B cell (primary cell): Measurements from ENCODE around the gene DHRS4L2. TPM values are rescaled to one million over a fixed set of nuclear protein-coding genes. Genes with fewer than 3 reads are reported as not detected.
A peak's percentile ranks its signal among the peaks of the same experiment; 100 is the strongest.
"Not testable (repeated sequence)": the region's sequence is repeated elsewhere in the genome, so short reads cannot be mapped to it uniquely, and the experiment has no call there.

Experiments
- ATAC-seq: fragments of 200-7000 bp; cut with Tn5 transposase; one replicate; pipeline ENCODE4 v1.10.0; 2021; ENCODE audit warnings: low read depth, mild to moderate bottlenecking, moderate number of reproducible peaks, moderate library complexity
- CTCF ChIA-PET: fragments of 350-600 bp; sonication (Branson Sonifier 250); formaldehyde crosslinking; loops from one replicate; lab custom pipeline; 2021; ENCODE audit warnings: antibody characterized with exemption, inconsistent platforms; lab: Charles Lee
- POLR2A ChIA-PET: fragments of 350-600 bp; sonication (Branson Sonifier 250); formaldehyde crosslinking; loops from one replicate; lab custom pipeline; 2021; ENCODE audit warnings: antibody characterized with exemption; lab: Charles Lee
- DNase-seq: peaks from one replicate; pipeline ENCODE4 v3.0.0; 2013
- H2AFZ ChIP-seq: 2 replicates; pipeline ENCODE4 v1.6.1; 2012; ENCODE audit warnings: mild to moderate bottlenecking, low read depth, low read length; ENCODE audit not compliant: insufficient read depth, poor library complexity, severe bottlenecking
- H3K27ac ChIP-seq, 2 donors: 1 replicate in 1 of 2; 2 replicates in 1 of 2; pipeline ENCODE4 v1.5.1; 2012 to 2013; ENCODE audit warnings: low read length in 2 of 2, mild to moderate bottlenecking in 2 of 2, moderate library complexity in 1 of 2
- H3K27me3 ChIP-seq, 4 experiments: fragments of 200-600 bp in 1 of 4; sonication (generic) in 1 of 4; replicated peaks in 1 of 4; 1 replicate in 2 of 4; 2 replicates in 2 of 4; pipeline versions ENCODE4 v1.6.1 to v1.7.0; 2013 to 2016; ENCODE audit warnings: low read length in 3 of 4, mild to moderate bottlenecking in 2 of 4, mixed read lengths in 1 of 4, moderate library complexity in 1 of 4; ENCODE audit not compliant: insufficient read depth in 4 of 4, control insufficient read depth in 3 of 4; ENCODE audit errors: control extremely low read depth in 1 of 4
- H3K36me3 ChIP-seq, 2 experiments: replicated peaks in 1 of 2; 1 replicate in 1 of 2; 2 replicates in 1 of 2; pipeline versions ENCODE4 v1.6.1 to v1.7.1; 2013; ENCODE audit warnings: low read length in 1 of 2; ENCODE audit not compliant: insufficient read depth in 2 of 2, control insufficient read depth in 1 of 2; ENCODE audit errors: control extremely low read depth in 1 of 2, extremely low read depth in 1 of 2
- H3K4me1 ChIP-seq, 2 donors: fragments of 200-600 bp in 1 of 2; sonication (generic) in 1 of 2; 1 replicate in 1 of 2; 2 replicates in 1 of 2; pipeline versions ENCODE4 v1.5.1 to v1.6.1; 2013 to 2017; ENCODE audit warnings: low read length in 2 of 2; ENCODE audit not compliant: control insufficient read depth in 2 of 2, insufficient read depth in 2 of 2
- H3K4me2 ChIP-seq: replicated peaks from 2 replicates; pipeline ENCODE3; 2012; ENCODE audit warnings: mild to moderate bottlenecking, low read depth, low read length; ENCODE audit not compliant: poor library complexity, severe bottlenecking
- H3K4me3 ChIP-seq, 5 experiments: fragments of 200-600 bp in 1 of 5; sonication (generic) in 1 of 5; 1 replicate in 3 of 5; 2 replicates in 2 of 5; pipeline versions ENCODE4 v1.5.1 to v1.7.0; 2011 to 2016; ENCODE audit warnings: low read length in 4 of 5, mild to moderate bottlenecking in 4 of 5, low read depth in 2 of 5, control low read depth in 1 of 5, moderate library complexity in 1 of 5; ENCODE audit not compliant: insufficient read depth in 1 of 5; ENCODE audit errors: control extremely low read depth in 1 of 5, extremely low read depth in 1 of 5
- H3K79me2 ChIP-seq: fragments of 200-600 bp; sonication (generic); one replicate; pipeline ENCODE4 v1.6.0; 2016; ENCODE audit warnings: low read length; ENCODE audit not compliant: control insufficient read depth, insufficient read depth
- H3K9ac ChIP-seq: fragments of 200-600 bp; sonication (generic); 2 replicates; pipeline ENCODE4 v1.6.1; 2017; ENCODE audit warnings: mild to moderate bottlenecking, low read length, moderate library complexity
- H3K9me3 ChIP-seq, 3 donors: one replicate each; pipeline versions ENCODE4 v1.6.1 to v1.7.1; 2013; ENCODE audit warnings: low read length in 2 of 3; ENCODE audit not compliant: control insufficient read depth in 2 of 3, insufficient read depth in 1 of 3; ENCODE audit errors: control extremely low read depth in 1 of 3
- H4K20me1 ChIP-seq: 2 replicates; pipeline ENCODE4 v1.6.0; 2012; ENCODE audit warnings: mild to moderate bottlenecking, low read length; ENCODE audit not compliant: insufficient read depth, control insufficient read depth, poor library complexity, severe bottlenecking
- H3K27ac Mint-ChIP-seq: one replicate; pipeline ENCODE4 v1.8.0; 2021; ENCODE audit warnings: mixed read lengths
- H3K27me3 Mint-ChIP-seq: one replicate; pipeline ENCODE4 v1.8.0; 2021; ENCODE audit warnings: mixed read lengths
- H3K4me1 Mint-ChIP-seq: one replicate; pipeline ENCODE4 v1.8.0; 2021; ENCODE audit warnings: mixed read lengths
- H3K4me3 Mint-ChIP-seq: one replicate; pipeline ENCODE4 v1.8.0; 2021; ENCODE audit warnings: mixed read lengths
- H3K9me3 Mint-ChIP-seq: one replicate; pipeline ENCODE4 v1.8.0; 2022; ENCODE audit warnings: mixed read lengths; ENCODE audit not compliant: insufficient read depth
- EZH2 ChIP-seq: IDR thresholded peaks from 2 replicates; pipeline ENCODE4 v1.6.1; 2012; ENCODE audit warnings: borderline replicate concordance, low read depth, mild to moderate bottlenecking, moderate library complexity, low read length; ENCODE audit not compliant: insufficient read depth, poor library complexity, severe bottlenecking
- WGBS: methylation state at CpG from one replicate; pipeline ENCODE4 v1.1.5; 2013; ENCODE audit warnings: missing lambda C conversion rate; ENCODE audit not compliant: insufficient coverage; 5-methylcytosine and 5-hydroxymethylcytosine counted together
- intact Hi-C: fragments of 100-400 bp; cut with micrococcal nuclease; formaldehyde crosslinking; loops from one replicate; pipeline ENCODE4 v1.10.0; 2022
- polyA plus RNA-seq: library from polyadenylated mRNA; depleted of rRNA; stranded (reverse); fragments of >200 nt; gene quantifications from 2 replicates; pipeline ENCODE4 v1.2.3, GENCODE V29; 2012
- total RNA-seq, 2 donors: library from RNA; stranded (reverse); fragments of 120-200 nt in 1 of 2; gene quantifications; 1 replicate in 1 of 2; 2 replicates in 1 of 2; pipeline versions ENCODE4 v1.2.3 to v1.2.4, GENCODE V29; 2013 to 2022
- TF ChIP-seq, protein P1 (sequence below): fragments of 200-600 bp; IDR thresholded peaks from one replicate; pipeline ENCODE4 v1.8.0; 2022; ENCODE audit warnings: antibody characterized with exemption, mild to moderate bottlenecking

DHRS4L2 gene
- total and polyA plus RNA-seq, 2 donors (not counting 1 experiment from before 2014, with no cell fraction given) = 11.2 to 16.3 TPM

DNA sequence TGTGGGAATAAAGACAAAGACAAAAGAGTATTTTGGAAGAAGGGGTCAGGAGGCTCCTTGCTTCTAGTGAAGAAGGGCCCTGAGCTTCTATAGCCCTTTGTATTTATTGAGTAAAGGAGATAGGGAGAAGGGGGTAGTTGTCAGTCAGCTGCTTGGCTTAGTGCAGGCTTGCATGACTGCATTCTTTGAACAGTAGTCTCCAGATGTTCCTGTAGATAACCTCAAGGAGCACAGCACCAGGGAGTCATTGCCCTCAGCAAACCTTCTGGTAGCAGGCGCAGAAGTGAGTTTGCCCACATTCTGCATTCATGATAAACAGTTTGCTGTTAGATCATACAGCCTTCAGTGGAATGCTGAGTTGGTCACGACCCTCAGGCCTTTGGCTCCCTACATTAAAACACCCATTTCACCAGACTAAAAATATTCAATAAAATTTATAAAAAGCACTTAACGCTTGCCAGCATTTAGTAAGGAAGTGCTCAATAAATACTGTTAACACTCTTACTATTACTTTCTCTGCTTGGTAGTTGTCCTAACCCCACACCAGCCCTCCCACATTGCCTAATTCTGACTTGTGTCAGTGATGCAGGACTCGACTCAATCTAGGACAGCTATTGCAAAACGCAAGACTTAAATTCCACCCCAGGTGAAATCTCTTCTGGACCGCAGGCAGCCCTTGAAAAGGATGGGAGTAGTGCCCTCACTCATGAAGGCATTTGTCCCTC lies 38.2 kb upstream of the DHRS4L2 start:
- H3K4me1 Mint-ChIP-seq = peaks cover 34% of the 10 kb centered on the region

DNA sequence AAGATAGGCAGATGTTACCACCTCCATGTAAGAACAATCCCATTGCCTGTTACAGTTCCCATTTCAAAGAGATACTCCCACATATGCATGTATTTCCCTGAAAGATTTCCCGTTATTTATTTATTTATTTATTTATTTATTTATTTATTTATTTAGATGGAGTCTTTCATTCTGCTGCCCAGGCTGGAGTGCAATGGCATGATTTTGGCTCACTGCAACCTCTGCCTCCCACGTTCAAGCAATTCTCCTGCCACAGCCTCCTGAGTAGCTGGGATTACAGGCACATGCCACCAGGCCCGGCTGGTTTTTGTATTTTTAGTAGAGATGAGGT lies 37.6 kb upstream of the DHRS4L2 start:
- H3K9me3 Mint-ChIP-seq, H4K20me1 ChIP-seq, DNase-seq, H2AFZ ChIP-seq, H3K27me3 Mint-ChIP-seq, H3K4me3 ChIP-seq, POLR2A ChIA-PET, ATAC-seq, H3K4me2 ChIP-seq, H3K9me3 ChIP-seq, H3K36me3 ChIP-seq, H3K4me3 Mint-ChIP-seq, H3K79me2 ChIP-seq, H3K27me3 ChIP-seq, H3K27ac ChIP-seq, H3K9ac ChIP-seq: not testable (repeated sequence)
- intact Hi-C loops = loop anchor here (5.0 to 10.0 kb wide), 2 partner anchors 64 to 484 kb away; partner anchors contain the start of gene NGDN
- WGBS = 100% methylated on average over 1 of the region's 3 CpGs
- peaks cover 31% of the 10 kb centered on the region for H3K4me1 Mint-ChIP-seq
- H3K27ac Mint-ChIP-seq = peak overlapping the region; percentile 26
- H3K4me1 ChIP-seq = peaks cover 7 to 16% of the 10 kb centered on the region in 2 donors
- CTCF ChIA-PET = interaction anchor here (1.4 kb wide), 1 partner anchor 319 kb away, joined by 4 read pairs; no protein-coding TSS in a partner anchor

More for the DNA sequence above, 38.2 kb upstream of the DHRS4L2 start:
- no peaks in the 10 kb centered on the region for H3K27me3 Mint-ChIP-seq
- ChIA-PET CTCF (interaction anchor here (1.4 kb wide), 1 partner anchor 319 kb away, joined by 4 read pairs; no protein-coding TSS in a partner anchor), POLR2A (interaction anchor here (0.6 kb wide), 1 partner anchor 1184 kb away, joined by 3 read pairs; the partner anchor contains the start of gene OXA1L)
- TF ChIP-seq, protein P1, sequence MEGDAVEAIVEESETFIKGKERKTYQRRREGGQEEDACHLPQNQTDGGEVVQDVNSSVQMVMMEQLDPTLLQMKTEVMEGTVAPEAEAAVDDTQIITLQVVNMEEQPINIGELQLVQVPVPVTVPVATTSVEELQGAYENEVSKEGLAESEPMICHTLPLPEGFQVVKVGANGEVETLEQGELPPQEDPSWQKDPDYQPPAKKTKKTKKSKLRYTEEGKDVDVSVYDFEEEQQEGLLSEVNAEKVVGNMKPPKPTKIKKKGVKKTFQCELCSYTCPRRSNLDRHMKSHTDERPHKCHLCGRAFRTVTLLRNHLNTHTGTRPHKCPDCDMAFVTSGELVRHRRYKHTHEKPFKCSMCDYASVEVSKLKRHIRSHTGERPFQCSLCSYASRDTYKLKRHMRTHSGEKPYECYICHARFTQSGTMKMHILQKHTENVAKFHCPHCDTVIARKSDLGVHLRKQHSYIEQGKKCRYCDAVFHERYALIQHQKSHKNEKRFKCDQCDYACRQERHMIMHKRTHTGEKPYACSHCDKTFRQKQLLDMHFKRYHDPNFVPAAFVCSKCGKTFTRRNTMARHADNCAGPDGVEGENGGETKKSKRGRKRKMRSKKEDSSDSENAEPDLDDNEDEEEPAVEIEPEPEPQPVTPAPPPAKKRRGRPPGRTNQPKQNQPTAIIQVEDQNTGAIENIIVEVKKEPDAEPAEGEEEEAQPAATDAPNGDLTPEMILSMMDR = no peak
- no peak for TF ChIP-seq EZH2
- Histone ChIP-seq H3K36me3 (no peaks in the 10 kb centered on the region), H3K4me3 (no peak overlapping the region), H3K79me2 (peaks cover 6% of the 10 kb centered on the region), H3K9ac (no peak overlapping the region), H2AFZ (no peak overlapping the region), H3K4me2 (no peak overlapping the region), H3K27me3 (no peaks in the 10 kb centered on the region), H3K4me1 (peaks cover 7 to 16% of the 10 kb centered on the region in 2 donors), H3K27ac (no peak overlapping the region), H3K9me3 (peaks cover 0 to 5% (median 0%) of the 10 kb centered on the region in 3 donors), H4K20me1 (no peaks in the 10 kb centered on the region)
- ATAC-seq (no peak), DNase-seq (no peak)
- intact Hi-C loops = loop anchor here (5.0 to 10.0 kb wide), 2 partner anchors 64 to 483 kb away; partner anchors contain the start of gene NGDN
- peak overlapping the region; percentile 26 for H3K27ac Mint-ChIP-seq
- 96% methylated on average over 4 of the region's 6 CpGs for WGBS
- H3K9me3 Mint-ChIP-seq = no peaks in the 10 kb centered on the region
- H3K4me3 Mint-ChIP-seq = no peak overlapping the region
